OCI-LY7 (cell line): Measurements from ENCODE around the gene UNC79. TPM values are rescaled to one million over a fixed set of nuclear protein-coding genes. Genes with fewer than 3 reads are reported as not detected.

ENCODE experiments used
- BruUV-seq: library from RNA; stranded (reverse); fragments of 400-500 nt; replicated peaks from 2 replicates; lab custom pipeline; 2021; lab: Mats Ljungman, UMichigan
- CTCF ChIA-PET: fragments of 300-600 bp; sonication (Branson Sonifier 250); formaldehyde crosslinking; loops from one replicate; lab custom pipeline; 2022; ENCODE audit warnings: antibody characterized with exemption; ENCODE audit not compliant: unreplicated experiment; lab: Charles Lee
- POLR2A ChIA-PET: fragments of 300-600 bp; sonication (Branson Sonifier 250); formaldehyde crosslinking; loops from one replicate; lab custom pipeline; 2022; ENCODE audit warnings: antibody characterized with exemption; lab: Charles Lee
- DNase-seq: peaks from one replicate; pipeline ENCODE4 v3.0.0-alpha.2; 2015; ENCODE audit warnings: low spot score
- H2AFZ ChIP-seq: fragments of 200-600 bp; sonication (generic), shearing (Covaris generic); 2 replicates; pipeline ENCODE4 v1.6.1; 2014; ENCODE audit warnings: mild to moderate bottlenecking, antibody characterized with exemption, low read length, moderate library complexity
- H3K27ac ChIP-seq: fragments of 200-600 bp; sonication (generic); 2 replicates; pipeline ENCODE4 v1.5.1; 2014; ENCODE audit warnings: mixed run types, low read depth, mild to moderate bottlenecking, moderate library complexity, low read length, inconsistent platforms; ENCODE audit not compliant: poor library complexity, severe bottlenecking
- H3K36me3 ChIP-seq: fragments of 200-600 bp; sonication (generic); 2 replicates; pipeline ENCODE4 v1.6.1; 2014; ENCODE audit warnings: mild to moderate bottlenecking, antibody characterized with exemption, low read length, moderate library complexity, mixed read lengths; ENCODE audit not compliant: insufficient read depth
- H3K4me1 ChIP-seq: fragments of 200-600 bp; sonication (generic); 2 replicates; pipeline ENCODE4 v1.5.1; 2014; ENCODE audit warnings: mild to moderate bottlenecking, low read length; ENCODE audit not compliant: insufficient read depth, poor library complexity, severe bottlenecking
- H3K4me2 ChIP-seq: fragments of 200-600 bp; sonication (generic); 2 replicates; pipeline ENCODE4 v1.6.1; 2014; ENCODE audit warnings: mild to moderate bottlenecking, low read length
- H3K4me3 ChIP-seq: fragments of 200-600 bp; sonication (generic); 2 replicates; pipeline ENCODE4 v1.5.1; 2014; ENCODE audit warnings: mild to moderate bottlenecking, low read depth, low read length; ENCODE audit not compliant: poor library complexity, severe bottlenecking
- H3K79me2 ChIP-seq: fragments of 200-600 bp; sonication (generic); 2 replicates; pipeline ENCODE4 v1.6.1; 2016; ENCODE audit warnings: low read depth, mild to moderate bottlenecking, low read length, moderate library complexity, mixed read lengths; ENCODE audit not compliant: insufficient read depth
- H3K9me2 ChIP-seq: fragments of 200-600 bp; sonication (generic); 2 replicates; pipeline ENCODE4 v1.6.1; 2016; ENCODE audit warnings: mild to moderate bottlenecking, low read length, mixed read lengths; ENCODE audit not compliant: insufficient read depth
- H3K9me3 ChIP-seq: fragments of 200-600 bp; sonication (generic); 2 replicates; pipeline ENCODE4 v1.6.1; 2014; ENCODE audit warnings: mild to moderate bottlenecking, mixed run types, low read length, mixed read lengths
- H4K20me1 ChIP-seq: fragments of 200-600 bp; sonication (generic); 2 replicates; pipeline ENCODE4 v1.6.1; 2014; ENCODE audit warnings: mild to moderate bottlenecking, antibody characterized with exemption, low read length, moderate library complexity, mixed read lengths; ENCODE audit not compliant: insufficient read depth
- EZH2phosphoT487 ChIP-seq: fragments of 200-600 bp; sonication (generic); IDR thresholded peaks from 2 replicates; pipeline ENCODE4 v1.6.1; 2018; ENCODE audit warnings: low read depth, borderline replicate concordance, mild to moderate bottlenecking, mixed run types, antibody characterized with exemption, low read length, moderate library complexity, mixed read lengths
- intact Hi-C: fragments of 100-400 bp; cut with micrococcal nuclease; formaldehyde crosslinking; loops from one replicate; pipeline ENCODE4 v1.10.0; 2022; ENCODE audit not compliant: unreplicated experiment
- total RNA-seq, 2 experiments: library from RNA; depleted of rRNA in 1 of 2; stranded (reverse); fragments of >200 nt in 1 of 2; shearing (Covaris generic) in 1 of 2; gene quantifications; 2 replicates each; pipeline ENCODE4 v1.2.3, GENCODE V29; 2014 to 2022
- TF ChIP-seq, protein P1 (sequence below): fragments of 200-600 bp; sonication (generic); conservative IDR thresholded peaks from 2 replicates; pipeline ENCODE4 v1.5.1; 2014; ENCODE audit warnings: mild to moderate bottlenecking, antibody characterized with exemption, low read length, moderate library complexity, mixed read lengths

Gene UNC79
- total RNA-seq, 2 experiments from 2014 or later = 0.17 to 0.19 TPM

GRCh38 chr14:93674343-93674742 is 243.6 kb downstream of the UNC79 start:
- H3K4me1 ChIP-seq = no peaks in the 10 kb centered on the region
- H3K9me3 ChIP-seq = no peaks in the 10 kb centered on the region
- DNase-seq = no peak
- H4K20me1 ChIP-seq = no peaks in the 10 kb centered on the region
- H3K36me3 ChIP-seq = no peaks in the 10 kb centered on the region
- intact Hi-C loops = no loop called here
- no peaks in the 10 kb centered on the region for H3K9me2 ChIP-seq
- ChIA-PET POLR2A (no interaction called here), CTCF (no interaction called here)
- no peaks in the 10 kb centered on the region for H3K79me2 ChIP-seq
- no peak overlapping the region for H3K4me3 ChIP-seq
- H3K27ac ChIP-seq = no peak overlapping the region
- no TSS peak for BruUV-seq
- H3K4me2 ChIP-seq = no peak overlapping the region
- H2AFZ ChIP-seq = no peak overlapping the region
- TF ChIP-seq EZH2phosphoT487 = no peak
- TF ChIP-seq, protein P1, sequence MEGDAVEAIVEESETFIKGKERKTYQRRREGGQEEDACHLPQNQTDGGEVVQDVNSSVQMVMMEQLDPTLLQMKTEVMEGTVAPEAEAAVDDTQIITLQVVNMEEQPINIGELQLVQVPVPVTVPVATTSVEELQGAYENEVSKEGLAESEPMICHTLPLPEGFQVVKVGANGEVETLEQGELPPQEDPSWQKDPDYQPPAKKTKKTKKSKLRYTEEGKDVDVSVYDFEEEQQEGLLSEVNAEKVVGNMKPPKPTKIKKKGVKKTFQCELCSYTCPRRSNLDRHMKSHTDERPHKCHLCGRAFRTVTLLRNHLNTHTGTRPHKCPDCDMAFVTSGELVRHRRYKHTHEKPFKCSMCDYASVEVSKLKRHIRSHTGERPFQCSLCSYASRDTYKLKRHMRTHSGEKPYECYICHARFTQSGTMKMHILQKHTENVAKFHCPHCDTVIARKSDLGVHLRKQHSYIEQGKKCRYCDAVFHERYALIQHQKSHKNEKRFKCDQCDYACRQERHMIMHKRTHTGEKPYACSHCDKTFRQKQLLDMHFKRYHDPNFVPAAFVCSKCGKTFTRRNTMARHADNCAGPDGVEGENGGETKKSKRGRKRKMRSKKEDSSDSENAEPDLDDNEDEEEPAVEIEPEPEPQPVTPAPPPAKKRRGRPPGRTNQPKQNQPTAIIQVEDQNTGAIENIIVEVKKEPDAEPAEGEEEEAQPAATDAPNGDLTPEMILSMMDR = no peak

- H3K9me3 ChIP-seq = no peaks in the 10 kb centered on the region
- H3K4me2 ChIP-seq = no peak overlapping the region
- H3K27ac ChIP-seq = no peak overlapping the region
- no peak overlapping the region for H3K4me3 ChIP-seq
- no peaks in the 10 kb centered on the region for H3K4me1 ChIP-seq
- no peaks in the 10 kb centered on the region for H3K36me3 ChIP-seq
- ChIA-PET CTCF (no interaction called here), POLR2A (no interaction called here)
- H2AFZ ChIP-seq = no peak overlapping the region
- H4K20me1 ChIP-seq = no peaks in the 10 kb centered on the region
- TF ChIP-seq, protein P1 = no peak
- TF ChIP-seq EZH2phosphoT487 = no peak
- H3K79me2 ChIP-seq = no peaks in the 10 kb centered on the region
- no TSS peak for BruUV-seq
- intact Hi-C loops = no loop called here
- DNase-seq = no peak
- no peaks in the 10 kb centered on the region for H3K9me2 ChIP-seq
These were observed 244.9 kb downstream of the UNC79 start for GRCh38 chr14:93675651-93676050.

GRCh38 chr14:93676416-93676958 is 245.7 kb downstream of the UNC79 start:
- H2AFZ ChIP-seq = no peak overlapping the region
- no peak overlapping the region for H3K27ac ChIP-seq
- no peaks in the 10 kb centered on the region for H3K36me3 ChIP-seq
- ChIA-PET POLR2A (no interaction called here), CTCF (no interaction called here)
- intact Hi-C loops = no loop called here
- no peaks in the 10 kb centered on the region for H4K20me1 ChIP-seq
- BruUV-seq = no TSS peak
- H3K9me3 ChIP-seq = no peaks in the 10 kb centered on the region
- no peak overlapping the region for H3K4me3 ChIP-seq
- no peak overlapping the region for H3K4me2 ChIP-seq
- no peaks in the 10 kb centered on the region for H3K9me2 ChIP-seq
- DNase-seq = no peak
- TF ChIP-seq, protein P1 = no peak
- TF ChIP-seq EZH2phosphoT487 = no peak
- no peaks in the 10 kb centered on the region for H3K4me1 ChIP-seq
- H3K79me2 ChIP-seq = no peaks in the 10 kb centered on the region
